ENCODE data around the gene FAM120AOS.

DNA sequence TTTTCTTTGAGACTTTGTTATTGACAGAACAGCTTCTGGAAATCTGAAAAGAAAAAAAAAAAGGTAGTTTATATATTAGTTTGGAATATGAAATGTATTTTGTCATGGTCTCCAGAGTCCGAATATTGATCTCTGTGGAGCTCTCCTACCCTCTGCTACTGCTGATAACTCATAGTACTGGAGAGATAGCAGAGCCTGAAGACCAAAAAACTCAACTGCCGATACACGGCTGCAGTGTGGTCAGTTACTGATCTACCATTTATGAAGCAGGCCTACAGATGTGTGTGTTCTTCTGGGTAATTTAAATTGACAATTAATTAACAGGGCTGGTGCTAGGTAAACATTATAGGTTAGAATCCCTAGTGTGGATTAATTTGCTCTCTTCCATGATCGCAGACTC, 5.7 kb downstream of the FAM120AOS start:
- no peak for TF ChIP-seq POLR2A (IDR thresholded peaks at IDR 0.05; ENCODE audit: low read length)
- TF ChIP-seq CHD2 (IDR thresholded peaks at IDR 0.05; ENCODE audit: low read length, partially characterized antibody): no peak
- TF ChIP-seq BHLHE40 (IDR thresholded peaks at IDR 0.05; ENCODE audit: low read depth, low read length): no peak
- TF ChIP-seq, protein P1, sequence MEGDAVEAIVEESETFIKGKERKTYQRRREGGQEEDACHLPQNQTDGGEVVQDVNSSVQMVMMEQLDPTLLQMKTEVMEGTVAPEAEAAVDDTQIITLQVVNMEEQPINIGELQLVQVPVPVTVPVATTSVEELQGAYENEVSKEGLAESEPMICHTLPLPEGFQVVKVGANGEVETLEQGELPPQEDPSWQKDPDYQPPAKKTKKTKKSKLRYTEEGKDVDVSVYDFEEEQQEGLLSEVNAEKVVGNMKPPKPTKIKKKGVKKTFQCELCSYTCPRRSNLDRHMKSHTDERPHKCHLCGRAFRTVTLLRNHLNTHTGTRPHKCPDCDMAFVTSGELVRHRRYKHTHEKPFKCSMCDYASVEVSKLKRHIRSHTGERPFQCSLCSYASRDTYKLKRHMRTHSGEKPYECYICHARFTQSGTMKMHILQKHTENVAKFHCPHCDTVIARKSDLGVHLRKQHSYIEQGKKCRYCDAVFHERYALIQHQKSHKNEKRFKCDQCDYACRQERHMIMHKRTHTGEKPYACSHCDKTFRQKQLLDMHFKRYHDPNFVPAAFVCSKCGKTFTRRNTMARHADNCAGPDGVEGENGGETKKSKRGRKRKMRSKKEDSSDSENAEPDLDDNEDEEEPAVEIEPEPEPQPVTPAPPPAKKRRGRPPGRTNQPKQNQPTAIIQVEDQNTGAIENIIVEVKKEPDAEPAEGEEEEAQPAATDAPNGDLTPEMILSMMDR (IDR thresholded peaks at IDR 0.05): no peak
- no peak for TF ChIP-seq CEBPB (IDR thresholded peaks at IDR 0.05)
- TF ChIP-seq, protein P2, sequence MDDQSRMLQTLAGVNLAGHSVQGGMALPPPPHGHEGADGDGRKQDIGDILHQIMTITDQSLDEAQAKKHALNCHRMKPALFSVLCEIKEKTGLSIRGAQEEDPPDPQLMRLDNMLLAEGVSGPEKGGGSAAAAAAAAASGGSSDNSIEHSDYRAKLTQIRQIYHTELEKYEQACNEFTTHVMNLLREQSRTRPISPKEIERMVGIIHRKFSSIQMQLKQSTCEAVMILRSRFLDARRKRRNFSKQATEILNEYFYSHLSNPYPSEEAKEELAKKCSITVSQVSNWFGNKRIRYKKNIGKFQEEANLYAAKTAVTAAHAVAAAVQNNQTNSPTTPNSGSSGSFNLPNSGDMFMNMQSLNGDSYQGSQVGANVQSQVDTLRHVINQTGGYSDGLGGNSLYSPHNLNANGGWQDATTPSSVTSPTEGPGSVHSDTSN (IDR thresholded peaks at IDR 0.05): no peak
- no peak for TF ChIP-seq EP300 (IDR thresholded peaks at IDR 0.05)
- no peak for TF ChIP-seq FOSL2 (IDR thresholded peaks at IDR 0.05)
- TF ChIP-seq FOSL2 (CRISPR knock-in tag; IDR thresholded peaks at IDR 0.05): no peak
- no peak for TF ChIP-seq FOXS1 (CRISPR knock-in tag; IDR thresholded peaks at IDR 0.05)
- TF ChIP-seq, protein P3, sequence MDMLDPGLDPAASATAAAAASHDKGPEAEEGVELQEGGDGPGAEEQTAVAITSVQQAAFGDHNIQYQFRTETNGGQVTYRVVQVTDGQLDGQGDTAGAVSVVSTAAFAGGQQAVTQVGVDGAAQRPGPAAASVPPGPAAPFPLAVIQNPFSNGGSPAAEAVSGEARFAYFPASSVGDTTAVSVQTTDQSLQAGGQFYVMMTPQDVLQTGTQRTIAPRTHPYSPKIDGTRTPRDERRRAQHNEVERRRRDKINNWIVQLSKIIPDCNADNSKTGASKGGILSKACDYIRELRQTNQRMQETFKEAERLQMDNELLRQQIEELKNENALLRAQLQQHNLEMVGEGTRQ (IDR thresholded peaks at IDR 0.05): no peak
- TF ChIP-seq EHMT2 (IDR thresholded peaks at IDR 0.05; ENCODE audit: low read depth): no peak
- TF ChIP-seq, protein P4, sequence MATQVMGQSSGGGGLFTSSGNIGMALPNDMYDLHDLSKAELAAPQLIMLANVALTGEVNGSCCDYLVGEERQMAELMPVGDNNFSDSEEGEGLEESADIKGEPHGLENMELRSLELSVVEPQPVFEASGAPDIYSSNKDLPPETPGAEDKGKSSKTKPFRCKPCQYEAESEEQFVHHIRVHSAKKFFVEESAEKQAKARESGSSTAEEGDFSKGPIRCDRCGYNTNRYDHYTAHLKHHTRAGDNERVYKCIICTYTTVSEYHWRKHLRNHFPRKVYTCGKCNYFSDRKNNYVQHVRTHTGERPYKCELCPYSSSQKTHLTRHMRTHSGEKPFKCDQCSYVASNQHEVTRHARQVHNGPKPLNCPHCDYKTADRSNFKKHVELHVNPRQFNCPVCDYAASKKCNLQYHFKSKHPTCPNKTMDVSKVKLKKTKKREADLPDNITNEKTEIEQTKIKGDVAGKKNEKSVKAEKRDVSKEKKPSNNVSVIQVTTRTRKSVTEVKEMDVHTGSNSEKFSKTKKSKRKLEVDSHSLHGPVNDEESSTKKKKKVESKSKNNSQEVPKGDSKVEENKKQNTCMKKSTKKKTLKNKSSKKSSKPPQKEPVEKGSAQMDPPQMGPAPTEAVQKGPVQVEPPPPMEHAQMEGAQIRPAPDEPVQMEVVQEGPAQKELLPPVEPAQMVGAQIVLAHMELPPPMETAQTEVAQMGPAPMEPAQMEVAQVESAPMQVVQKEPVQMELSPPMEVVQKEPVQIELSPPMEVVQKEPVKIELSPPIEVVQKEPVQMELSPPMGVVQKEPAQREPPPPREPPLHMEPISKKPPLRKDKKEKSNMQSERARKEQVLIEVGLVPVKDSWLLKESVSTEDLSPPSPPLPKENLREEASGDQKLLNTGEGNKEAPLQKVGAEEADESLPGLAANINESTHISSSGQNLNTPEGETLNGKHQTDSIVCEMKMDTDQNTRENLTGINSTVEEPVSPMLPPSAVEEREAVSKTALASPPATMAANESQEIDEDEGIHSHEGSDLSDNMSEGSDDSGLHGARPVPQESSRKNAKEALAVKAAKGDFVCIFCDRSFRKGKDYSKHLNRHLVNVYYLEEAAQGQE (IDR thresholded peaks at IDR 0.05): no peak
- no peak for TF ChIP-seq SMC3 (IDR thresholded peaks at IDR 0.05)
- TF ChIP-seq, protein P5, sequence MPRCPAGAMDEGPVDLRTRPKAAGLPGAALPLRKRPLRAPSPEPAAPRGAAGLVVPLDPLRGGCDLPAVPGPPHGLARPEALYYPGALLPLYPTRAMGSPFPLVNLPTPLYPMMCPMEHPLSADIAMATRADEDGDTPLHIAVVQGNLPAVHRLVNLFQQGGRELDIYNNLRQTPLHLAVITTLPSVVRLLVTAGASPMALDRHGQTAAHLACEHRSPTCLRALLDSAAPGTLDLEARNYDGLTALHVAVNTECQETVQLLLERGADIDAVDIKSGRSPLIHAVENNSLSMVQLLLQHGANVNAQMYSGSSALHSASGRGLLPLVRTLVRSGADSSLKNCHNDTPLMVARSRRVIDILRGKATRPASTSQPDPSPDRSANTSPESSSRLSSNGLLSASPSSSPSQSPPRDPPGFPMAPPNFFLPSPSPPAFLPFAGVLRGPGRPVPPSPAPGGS (IDR thresholded peaks at IDR 0.05): no peak
